Colon (tissue), 2 donors: ENCODE data around the gene ZSCAN12.
"Not testable (repeated sequence)": the region's sequence is repeated elsewhere in the genome, so short reads cannot be mapped to it uniquely, and the experiment has no call there.

ENCODE experiments used
- FAIRE-seq: peaks from 2 replicates; lab custom pipeline; 2012; peaks lifted over from hg19 to GRCh38; lab: Jason Lieb, UNC
- donor health status: control.
- donor health status: control.

Gene ZSCAN12

DNA sequence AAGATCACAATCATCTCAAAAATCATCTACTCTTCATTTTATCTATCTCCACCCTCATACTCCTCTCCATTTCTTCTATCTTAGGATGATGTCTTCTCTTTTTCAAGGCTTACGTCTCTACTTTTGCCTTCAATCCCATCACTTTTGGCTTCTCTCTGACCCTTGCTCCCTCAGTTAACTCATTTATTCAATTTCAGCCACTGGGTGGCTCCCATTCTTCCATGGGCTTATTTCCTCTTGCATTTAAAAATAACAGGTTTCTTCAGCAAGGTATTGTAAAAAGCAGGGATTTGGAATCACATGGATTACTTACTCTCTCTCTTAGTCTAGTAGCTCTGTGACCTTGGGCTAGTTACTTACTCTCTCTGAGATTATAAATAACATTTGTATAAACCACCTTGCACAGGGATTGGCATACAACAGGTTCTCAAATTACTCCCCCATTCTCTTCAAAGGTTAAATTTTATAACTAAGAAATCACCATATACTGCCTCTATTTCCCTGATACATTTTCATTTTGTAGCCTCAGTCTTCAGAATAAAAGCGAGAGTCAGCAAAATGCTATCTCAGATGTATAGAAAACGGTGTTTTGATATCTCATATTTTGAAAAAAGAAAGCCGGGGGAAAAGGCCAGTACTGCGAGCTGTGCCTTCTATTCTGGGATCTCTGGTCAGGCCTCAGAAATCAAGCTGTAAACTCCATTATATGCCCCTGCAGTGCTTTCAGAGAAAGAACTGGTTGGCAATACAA lies 5.5 kb downstream of the ZSCAN12 start:
- FAIRE-seq = no peak

DNA sequence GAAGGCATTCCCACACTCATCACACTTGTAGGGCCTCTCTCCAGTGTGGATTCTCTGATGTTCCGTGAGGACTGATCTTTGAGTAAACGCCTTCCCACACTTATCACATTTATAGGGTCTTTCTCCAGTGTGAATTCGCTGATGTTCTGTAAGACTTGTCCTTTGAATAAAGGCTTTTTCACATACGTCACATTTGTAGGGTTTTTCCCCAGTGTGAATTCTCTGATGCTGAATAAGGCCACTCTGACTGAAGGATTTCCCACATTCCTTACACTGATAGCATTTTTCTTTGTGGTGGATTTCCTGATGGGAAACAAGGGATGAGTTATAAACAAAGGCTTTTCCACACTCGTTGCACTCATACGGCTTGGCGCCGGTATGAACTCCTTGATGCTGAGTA lies 8.9 kb downstream of the ZSCAN12 start:
- FAIRE-seq = no peak

DNA sequence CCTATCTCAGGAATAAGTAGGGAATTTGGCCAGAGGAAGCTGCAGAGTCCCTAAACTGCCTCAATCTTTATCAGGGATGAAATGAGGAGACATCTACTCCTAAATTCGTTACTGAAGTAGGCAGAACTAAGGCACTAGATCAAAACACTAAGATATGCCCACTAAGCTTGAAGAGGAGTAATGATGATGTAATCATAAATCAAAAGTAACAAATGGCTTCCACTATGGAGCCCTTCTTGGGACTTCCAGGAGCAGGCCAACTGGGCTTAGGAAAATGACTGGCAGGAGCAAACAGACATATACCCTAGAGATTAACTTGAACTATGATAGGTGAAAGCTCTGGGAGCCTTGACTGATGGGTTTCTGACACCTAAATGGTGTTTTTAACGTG lies 15.4 kb downstream of the ZSCAN12 start:
- FAIRE-seq = no peak

DNA sequence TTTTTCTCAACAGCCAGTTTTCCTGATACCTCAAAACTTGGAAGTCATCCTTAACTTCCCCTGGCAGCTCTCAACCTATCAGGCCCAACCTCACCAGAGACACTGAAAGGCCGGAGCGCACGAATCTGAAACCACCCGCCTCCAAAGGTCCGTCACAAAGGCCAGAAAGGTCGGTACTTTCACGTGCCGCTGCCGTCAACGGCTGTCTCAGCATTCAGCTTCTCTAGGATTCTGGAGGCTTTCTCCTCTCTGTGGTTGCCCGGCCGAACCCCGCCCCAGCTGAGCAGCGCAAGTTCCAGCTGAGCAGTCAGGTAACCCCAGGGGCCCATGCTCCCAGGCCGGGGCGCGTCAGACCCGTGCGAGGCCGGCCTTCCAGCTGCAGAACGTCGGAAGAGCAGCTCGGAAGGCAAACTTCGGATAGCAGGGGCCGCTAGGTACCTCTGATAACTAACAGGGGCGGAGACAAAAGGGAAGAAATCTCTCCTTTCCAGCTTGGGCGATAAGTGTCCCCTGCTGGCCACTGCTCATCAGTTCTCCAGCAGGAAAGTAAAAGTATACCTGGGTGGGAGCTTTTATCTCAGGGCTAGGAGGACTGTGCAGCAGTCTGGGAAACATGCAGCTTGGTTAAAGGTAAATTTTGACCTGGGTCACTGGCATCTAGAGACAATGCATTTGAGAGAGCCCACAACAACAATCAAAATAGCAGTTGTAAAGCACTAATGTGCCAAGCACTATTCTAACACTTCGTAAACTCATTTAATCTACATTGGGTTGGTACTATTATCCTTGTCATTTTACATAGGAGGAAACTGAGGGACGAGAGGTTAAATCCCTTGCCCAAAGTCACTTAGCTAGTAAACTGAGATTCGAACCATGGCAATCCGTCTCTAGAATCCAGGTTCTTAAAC lies 16.1 kb downstream of the ZSCAN12 start:
- FAIRE-seq = peak; percentile 14

DNA sequence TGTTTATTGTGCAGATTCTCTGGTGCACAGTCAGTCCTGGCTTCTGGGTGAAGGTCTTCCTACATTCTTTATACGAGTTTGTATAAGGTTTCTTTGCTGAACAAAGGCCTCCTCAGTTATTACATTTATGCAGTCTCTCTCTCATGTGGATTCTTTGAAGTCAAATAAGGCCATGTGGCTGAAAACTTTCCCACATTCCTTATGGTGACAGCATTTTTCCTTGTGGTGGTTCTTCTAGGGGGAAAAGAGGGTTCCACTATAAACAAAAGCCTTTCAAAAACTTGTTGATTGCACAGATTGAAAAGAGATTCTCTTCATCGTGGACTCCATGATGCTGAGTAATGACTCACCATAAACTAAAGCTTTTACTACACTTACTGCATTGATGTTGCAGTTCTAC lies 19.2 kb downstream of the ZSCAN12 start:
- FAIRE-seq = no peak

DNA sequence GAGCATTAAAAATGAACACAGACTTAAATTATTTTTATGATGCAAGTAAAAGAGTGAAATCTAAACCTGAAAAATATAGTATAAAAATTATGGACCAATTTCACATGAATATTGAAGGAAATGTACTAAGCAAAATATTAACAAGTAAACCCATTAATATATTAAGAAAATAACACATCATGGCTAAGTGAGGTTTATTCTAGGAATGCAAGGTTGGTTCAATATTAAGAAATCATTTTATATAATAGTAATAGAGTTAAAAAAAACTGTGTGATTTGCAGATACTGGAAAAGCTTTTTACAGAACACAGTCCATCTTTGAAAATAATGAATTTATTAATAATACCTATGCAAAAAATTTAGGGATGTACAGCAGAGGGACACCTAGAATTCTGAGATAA lies 20.9 kb downstream of the ZSCAN12 start:
- FAIRE-seq = no peak

DNA sequence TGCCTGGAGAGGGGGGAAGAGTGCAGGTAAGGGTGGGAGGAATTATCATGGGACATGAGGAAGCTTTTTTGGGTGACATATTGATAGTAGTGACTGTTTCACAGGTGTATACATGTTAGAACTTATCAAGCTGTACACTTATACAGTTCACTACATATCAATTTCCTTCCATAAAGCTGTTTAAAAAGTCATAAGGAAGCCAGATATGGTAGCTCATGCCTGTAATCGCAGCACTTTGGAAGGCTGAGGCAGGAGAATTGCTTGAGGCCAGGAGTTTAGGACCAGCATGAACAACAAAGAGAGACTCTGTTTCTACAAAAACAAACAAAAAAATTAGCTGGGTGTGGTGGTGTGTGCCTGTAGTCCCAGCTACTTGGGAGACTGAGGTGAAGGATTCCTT lies 21.7 kb downstream of the ZSCAN12 start:
- no peak for FAIRE-seq

DNA sequence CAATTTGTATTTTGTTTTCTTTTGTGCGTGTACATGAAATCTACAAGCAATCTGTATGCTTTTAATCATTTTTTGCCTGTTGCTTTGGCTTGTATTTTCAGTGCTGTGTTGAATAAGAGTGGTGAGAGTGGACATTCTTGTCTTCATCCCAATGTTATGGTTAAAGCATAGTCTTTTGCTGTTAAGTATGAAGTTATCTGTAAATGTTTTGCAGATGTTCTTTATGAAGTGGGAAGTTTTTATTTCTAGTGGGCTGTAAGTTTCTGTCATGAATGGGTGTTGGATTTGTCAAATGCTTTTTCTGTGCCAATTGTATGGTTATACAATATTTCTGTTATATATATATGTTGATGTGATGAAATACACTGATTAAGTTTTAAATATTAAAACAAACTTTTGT lies 25.6 kb downstream of the ZSCAN12 start:
- FAIRE-seq = no peak

DNA sequence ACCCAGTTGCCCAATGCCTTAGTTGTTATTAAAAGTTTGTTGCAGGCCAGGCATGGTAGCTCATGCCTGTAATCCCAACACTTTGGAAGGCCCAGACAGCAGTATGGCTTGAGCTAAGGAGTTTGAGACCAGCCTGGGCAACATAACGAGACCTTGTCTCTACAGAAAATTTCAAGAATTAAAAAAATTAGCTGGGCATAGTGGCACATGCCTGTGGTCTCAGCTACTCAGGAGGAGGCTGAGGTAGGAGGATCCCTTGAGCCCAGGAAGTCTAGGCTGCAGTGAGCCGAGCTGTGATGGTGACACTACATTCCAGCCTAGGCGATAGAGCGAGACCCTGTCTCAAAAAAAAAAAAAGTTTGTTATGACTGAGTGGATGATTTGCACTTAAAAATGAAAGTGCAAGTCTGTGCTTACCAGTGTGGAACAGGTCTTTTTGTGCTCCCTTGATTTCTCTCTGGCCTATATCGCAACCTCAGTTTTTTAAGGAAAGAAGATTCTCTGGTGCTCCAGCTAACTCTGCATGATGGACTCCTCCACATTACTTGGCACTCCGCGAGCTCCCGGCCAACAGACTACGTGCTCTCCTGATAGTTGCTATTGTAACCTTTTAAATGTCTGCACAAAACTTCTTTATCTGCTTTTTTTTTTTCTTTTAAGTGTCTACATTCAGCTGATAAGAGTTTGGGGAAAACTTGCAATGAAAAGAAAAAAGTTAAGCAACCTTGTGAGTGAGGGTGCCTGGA lies 27.7 kb downstream of the ZSCAN12 start:
- no peak for FAIRE-seq

DNA sequence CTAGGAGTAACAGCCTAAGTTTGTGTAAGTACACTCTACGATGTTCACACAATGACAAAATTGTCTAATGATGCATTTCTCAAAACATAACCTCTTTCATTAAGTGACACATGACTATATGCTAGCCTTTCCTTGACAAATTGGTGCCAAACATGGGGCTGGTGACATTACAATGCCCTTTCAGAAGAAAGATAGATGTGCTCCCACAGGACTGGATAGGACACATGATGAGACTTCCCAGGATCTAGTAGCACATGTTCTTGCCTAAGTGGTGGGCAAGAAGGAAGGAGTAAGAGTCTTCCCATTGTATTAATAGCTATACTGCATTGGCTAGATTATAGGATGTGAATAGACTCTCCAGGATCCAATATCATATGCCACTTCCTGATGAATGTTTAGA lies 28.3 kb downstream of the ZSCAN12 start:
- no peak for FAIRE-seq

DNA sequence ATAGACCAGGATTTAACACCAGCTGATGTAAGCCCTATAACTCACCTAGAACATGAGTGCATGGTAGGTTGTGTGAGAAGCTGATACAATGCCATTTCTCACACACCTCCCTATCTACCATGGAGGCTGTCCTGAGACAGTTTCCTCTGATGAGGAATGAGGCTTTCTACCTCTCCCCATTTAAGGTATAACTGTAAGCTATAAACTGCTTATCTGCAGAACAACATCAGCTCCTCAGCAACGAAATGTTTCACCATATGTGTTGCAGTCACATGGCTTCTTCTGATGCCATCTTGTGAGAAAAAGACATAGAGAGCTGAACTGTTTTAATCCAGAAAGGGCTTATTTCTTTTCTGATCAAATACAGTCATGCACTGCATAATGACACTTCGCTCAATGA lies 29.1 kb downstream of the ZSCAN12 start:
- no peak for FAIRE-seq

DNA sequence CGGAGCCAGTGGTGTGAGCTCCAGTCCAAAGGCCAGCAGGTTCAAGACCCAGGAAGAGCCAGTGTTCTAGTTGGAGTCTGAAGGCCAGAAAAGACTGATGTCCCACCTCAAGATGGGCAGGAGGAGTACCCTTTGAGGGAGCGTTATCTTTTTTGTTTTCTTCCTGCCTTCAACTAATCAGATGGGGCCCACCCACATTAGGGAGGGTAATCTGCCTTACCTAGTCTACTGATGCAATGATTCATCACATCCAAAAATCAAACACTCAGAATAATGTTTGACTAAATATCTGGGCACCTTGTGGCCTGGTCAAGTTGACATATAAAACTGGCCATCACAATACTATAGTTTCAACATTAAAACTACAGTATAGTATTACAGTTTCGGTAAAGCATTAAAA lies 30.1 kb downstream of the ZSCAN12 start:
- no peak for FAIRE-seq

DNA sequence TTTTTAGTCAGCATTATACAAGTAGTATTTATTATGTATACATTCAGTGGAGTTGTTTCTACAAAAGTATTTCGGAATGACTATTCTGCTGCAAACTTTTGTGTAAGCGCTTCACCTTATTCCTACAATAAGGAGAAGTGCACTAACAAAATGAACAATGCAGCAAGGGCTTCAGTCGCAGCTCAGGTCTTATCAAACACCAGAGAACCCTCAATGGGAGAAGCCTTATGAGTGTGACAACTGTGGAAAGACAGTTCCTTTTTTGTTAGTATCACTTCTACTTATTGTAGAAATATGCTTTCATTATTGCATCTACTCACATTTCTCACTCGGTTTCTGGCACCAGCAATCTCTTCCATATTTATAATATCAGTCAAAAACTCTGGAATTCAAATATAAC lies 31.0 kb downstream of the ZSCAN12 start:
- no peak for FAIRE-seq

DNA sequence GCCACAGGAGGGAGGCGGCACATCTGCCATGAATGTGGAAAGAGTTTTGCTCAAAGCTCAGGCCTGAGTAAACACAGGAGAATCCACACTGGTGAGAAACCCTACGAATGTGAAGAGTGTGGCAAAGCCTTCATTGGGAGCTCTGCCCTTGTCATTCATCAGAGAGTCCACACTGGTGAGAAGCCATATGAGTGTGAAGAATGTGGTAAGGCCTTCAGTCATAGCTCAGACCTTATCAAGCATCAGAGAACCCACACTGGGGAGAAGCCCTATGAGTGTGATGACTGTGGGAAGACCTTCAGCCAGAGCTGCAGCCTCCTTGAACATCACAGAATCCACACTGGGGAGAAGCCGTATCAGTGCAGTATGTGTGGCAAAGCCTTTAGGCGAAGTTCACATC lies 34.0 kb downstream of the ZSCAN12 start:
- not testable (repeated sequence) for FAIRE-seq

DNA sequence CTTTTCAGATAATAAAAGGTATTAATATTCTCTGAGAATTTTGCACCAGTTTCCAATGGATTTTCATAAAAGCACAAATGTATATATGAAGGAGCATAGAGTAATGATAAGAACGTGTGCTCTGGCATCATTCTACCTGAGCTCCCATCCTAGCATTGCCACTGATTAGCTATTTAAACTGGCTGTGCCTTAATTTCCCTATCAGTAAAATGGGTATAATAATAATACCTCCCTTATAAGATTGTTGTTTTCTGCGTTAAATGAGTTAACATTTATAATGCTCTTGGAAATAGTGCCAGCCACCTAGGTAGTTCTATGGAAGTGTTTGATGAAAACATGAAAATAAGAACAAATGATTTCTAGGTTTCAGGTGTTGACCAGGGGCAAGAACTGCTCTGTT lies 38.6 kb downstream of the ZSCAN12 start:
- FAIRE-seq = no peak

DNA sequence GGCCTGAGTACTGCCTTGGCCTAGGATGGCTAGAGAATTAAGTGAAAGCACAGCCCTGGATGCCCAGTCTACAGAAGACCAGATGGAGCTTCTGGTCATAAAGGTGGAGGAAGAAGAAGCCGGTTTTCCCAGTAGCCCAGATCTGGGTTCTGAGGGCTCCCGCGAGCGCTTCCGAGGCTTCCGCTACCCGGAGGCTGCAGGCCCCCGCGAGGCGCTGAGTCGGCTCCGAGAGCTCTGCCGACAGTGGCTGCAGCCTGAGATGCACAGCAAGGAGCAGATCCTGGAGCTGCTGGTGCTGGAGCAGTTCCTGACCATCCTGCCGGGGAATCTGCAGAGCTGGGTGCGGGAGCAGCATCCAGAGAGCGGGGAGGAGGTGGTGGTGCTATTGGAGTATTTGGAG lies 40.0 kb downstream of the ZSCAN12 start:
- not testable (repeated sequence) for FAIRE-seq

DNA sequence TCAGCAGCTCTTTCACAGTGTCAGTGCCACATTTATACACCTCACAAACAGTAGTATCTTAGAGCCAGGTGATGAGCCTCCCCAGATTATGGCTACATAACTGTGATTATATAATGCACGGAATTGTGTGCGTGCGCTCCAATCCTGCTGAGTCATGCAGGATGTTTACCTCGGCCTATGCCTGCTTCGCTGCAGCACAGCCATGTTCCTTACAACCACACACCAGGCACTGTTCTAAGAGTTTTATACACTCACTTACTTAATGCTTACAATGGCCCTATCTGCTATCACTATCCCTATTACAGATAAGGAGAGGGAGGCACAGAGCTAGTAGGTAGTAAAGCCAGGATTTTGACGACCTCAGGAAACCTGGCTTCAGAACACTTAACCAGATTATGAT lies 42.5 kb downstream of the ZSCAN12 start:
- FAIRE-seq = no peak

DNA sequence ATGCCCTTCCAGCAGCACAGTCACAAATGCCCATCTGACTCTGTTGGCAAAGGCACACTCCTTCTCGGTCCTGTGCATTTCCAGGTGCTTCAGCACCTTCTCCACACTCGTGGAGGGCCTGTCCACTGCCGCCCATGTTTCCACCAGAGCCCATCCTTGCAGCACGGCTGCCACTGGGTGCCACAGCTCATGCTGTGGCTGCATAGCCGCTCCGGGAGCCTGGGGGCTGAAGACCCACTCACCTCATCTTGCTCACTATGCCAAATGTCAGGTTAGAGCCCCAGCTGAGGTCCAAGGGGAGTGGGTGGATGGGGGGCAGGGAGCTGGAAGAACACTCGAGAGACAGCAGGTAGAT lies 42.9 kb downstream of the ZSCAN12 start:
- no peak for FAIRE-seq

DNA sequence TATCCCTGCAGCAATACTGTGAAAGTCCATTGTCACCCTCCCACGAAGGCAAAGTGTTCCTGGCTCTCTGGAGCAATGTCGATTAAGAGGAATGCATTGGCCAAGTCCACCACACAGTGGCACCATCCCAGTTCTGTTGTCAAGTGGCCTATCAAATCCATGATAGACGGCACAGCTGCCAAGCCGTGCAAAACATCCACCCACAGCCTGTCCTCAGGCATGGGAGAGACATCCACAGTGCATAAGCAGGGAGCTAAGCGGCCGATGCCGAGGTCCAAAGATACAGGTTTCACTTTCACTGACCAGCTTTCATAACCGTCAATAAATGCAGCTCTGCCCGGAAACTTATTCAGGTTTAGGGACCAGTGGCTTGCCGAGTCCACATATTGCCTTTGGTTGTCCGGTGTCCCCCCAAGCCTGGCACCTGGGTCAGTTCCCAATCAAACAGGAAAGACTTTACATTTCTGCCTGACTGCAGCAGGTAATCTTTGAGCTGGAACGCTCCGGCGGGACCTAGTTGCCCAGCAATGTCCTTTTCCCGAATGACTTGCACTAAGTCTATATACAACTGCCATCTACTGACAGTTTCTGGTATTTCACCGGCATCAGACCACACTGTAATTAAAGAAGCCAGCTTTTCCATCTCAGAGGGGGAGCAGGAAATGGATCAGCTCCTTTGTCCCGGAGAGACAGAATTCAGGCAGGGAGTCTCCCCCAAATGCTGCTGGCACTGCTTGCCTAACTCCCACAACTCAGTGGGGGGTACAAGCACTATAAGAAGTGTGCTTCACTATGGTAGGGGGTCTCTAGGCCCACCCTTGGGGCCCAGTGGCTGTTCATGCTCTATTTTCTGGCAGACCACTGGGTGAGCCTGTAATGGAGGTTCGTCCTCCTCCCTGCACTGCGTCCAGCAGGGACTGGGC lies 43.5 kb downstream of the ZSCAN12 start:
- FAIRE-seq = no peak

DNA sequence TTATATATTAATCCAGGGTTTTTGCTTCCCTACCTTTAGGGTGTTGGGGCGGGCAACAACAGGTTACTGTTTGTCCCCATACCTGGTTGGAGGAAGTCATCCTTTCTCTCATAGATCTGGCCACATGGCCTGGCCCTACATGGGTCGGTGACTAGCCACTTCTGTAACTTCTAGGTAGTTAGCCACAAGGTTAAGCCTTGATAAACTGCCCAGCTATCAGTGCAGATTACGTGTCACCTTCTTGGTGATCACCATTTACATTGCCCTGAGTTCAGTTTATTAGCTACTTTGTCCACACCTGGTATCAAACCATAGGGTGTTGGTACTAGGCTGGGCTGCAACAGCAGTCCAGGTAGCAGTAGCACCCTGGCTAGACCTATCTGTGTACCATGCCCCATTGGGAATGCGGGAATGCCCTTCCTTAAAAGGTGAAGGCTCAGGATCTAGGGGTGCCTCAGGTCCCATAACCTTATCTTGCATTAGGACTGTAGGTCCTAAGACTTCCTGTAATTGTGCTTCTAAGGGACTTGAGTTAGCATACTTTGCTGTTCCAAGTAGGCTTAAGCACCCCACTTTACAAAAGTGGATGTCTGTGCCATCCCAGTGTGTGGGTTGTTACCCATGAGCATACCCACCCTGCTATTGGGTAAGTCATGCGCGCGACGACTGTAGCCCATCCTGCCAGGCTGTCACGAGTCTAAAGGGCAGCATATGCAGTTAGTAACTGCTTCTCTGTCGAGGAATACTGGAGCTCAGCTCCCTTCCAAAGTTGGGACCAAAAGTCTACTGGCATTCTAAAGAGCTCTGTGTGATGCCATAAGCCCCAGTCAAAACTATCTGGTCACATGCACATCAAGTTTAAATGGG lies 44.6 kb downstream of the ZSCAN12 start:
- FAIRE-seq = no peak
